NCI-H187 treated with DMSO at 0.1 percent for 48 hours (cell line): ENCODE results near the gene JAML.

ENCODE experiments used
- DNase-seq: peaks from one replicate; lab custom pipeline; 2025; lab: John Stamatoyannopoulos, UW

Gene JAML

GRCh38 chr11:118215765-118216164, 9.0 kb downstream of the JAML start:
- DNase-seq = no peak

GRCh38 chr11:118215262-118215661, 9.5 kb downstream of the JAML start:
- no peak for DNase-seq

DNA sequence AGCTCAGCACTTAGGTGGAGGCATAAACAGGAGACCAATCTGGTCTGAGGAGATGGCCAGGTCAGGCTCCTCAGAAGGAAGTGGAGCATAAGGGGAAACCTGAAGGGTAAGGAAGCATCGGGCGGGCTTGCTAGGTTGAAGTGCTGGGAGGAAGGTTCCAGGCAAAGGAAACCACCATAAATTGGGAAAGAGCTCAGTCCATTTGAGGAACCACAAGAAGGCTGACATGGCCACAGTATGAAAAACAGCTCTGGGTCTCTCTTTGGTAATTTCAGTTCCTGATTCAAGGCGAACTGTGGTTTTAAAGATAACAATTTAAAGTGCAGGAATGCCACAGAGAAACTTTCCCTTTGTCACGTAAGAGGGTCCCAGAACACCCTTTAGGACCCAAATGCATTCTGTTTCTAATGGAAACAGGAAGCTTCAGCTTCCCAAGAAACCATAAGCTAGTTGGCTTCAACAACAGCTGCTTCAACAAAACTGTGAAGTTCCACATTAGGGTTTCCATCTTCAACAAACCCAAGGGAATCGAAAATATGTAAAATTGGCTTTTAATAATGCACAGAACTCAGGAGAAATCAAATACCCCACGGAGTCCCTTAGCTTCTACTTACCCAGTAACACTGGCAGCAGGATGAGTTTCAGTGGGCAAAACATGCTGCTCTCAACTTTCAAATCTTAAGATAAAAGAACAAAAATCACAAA, 10.4 kb downstream of the JAML start:
- DNase-seq = no peak

GRCh38 chr11:118213781-118214180, 11.0 kb downstream of the JAML start:
- no peak for DNase-seq

DNA sequence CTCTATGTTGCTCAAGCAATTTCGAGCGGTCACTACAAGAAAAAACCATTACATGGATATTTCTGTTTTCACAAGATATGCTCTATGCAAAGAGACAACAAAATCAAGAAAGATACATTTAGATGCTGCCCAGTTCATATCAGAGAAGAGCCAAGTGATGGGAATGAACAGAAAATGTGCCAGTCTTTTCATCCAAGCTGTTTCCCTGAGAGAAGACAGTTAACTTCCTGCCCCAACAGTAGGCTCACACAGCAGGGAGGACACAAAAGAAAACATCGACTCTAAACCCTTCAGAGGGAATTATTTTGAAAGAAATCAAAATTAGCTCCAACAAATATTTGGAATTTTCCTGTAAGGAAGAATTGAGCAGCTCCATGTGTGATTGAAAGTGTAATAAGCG, 11.6 kb downstream of the JAML start:
- no peak for DNase-seq

GRCh38 chr11:118212781-118213191, 12.0 kb downstream of the JAML start:
- no peak for DNase-seq

- DNase-seq = no peak
Measured at GRCh38 chr11:118212131-118212725, 12.6 kb downstream of the JAML start.

- no peak for DNase-seq
Measured at GRCh38 chr11:118211006-118211405, 13.8 kb downstream of the JAML start.

- no peak for DNase-seq
Measured at GRCh38 chr11:118210323-118210722, 14.5 kb downstream of the JAML start.

DNA sequence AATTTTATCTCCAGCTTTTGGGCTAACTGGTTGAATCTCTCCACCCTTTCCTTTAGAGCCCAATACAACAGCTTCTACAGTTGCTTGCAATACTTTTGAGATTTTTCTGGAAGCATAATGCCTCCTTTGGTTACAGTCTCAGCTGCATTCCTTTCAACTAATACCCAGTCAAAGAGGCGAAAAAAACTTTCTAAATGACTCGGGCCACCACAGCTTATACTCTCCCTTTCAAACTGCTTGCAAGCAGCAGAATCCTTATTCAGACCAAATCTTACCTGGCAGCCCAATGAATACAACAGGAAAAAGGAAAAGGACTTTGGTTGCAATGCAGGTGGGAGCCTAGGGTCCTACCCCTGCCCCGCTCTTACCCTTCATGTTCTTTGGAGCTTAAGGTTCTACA, 15.8 kb downstream of the JAML start:
- no peak for DNase-seq

DNA sequence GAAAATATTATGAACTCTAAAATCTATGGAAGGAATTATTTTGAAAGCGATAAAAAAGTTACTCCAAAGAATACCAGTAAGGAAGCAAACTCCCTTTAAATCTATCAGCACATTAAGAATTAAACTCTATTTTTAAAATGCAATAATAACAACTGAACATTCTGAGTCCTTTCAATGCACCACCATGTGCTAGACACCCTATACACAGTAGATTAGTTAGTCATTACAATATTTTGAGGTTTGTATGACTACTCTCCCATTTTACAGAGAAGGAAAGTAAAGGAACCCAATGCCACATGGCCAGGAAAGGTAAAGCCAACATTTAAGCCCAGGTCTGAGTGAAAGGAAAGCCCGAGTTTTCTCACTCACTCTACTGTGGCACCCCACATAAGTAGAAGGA, 17.7 kb downstream of the JAML start:
- DNase-seq = no peak

DNA sequence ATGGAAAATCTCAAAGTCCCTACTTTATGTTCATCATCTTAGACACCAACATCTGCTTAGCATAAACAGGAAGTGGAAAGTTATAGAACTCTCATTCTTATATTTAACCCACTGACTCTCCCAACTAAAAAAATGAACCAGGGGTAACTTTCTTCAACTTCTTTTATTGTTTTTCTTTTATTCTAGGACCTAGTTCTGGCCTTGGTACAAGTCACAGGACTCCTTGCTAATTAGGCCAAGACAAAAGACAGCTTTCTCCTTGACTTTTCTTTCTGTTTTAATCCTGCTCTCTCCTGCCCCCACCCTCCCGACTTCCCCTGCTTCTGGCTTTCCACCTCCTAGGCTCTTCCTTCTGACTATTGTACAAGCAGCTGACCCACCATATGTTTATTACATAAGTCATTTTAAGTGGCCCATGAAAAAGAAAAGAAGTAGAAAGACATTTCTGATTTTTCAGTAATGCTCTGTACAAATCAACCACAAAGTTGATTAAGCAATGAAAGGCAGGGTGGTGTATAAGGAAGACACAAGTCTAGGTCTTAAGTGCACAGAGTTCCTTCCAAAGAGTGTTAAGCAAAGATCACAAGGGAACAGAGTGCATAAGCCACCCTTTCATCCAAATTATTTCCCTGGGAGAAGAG, 18.3 kb downstream of the JAML start:
- DNase-seq = no peak

- no peak for DNase-seq
Measured at GRCh38 chr11:118205606-118206378, 19.0 kb downstream of the JAML start.

DNA sequence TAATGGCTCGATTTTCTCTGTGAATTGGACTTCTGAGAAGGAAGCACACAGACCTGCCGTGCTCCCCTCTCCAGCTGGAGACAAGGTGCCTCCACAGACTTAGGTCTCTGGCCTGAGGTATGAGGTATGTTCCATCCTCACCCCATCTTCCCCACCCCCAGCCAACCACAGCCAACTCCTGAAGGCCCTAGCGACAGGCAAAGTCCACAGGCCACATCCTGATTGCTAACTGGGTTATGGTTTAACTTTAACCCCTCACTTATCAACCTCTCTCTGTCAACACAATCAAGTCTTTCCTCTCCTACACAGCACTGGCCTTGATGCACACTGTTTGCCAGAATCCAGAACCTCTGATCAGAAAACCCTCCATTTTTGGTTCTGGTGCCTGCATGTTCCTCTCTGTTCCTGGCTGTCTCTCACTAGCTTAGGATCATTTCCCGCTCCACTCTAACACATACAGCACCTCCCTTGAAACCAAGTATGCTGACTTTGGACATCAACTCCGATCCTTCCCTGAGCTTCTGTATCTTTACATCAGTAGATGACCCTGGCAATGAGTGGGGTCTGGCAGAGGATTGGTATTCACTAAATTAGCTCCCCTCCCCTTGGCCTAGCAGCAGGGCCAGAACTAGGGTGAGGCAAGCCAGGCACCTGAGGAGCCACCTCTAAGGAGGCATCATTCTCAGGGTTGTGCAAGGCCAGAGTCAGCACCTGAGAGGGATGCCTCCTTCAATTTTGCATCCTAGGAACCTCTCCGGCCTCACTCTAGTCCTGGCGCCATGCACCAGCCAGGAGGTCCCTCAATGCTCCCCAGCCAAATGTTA, 22.0 kb downstream of the JAML start:
- DNase-seq = no peak

GRCh38 chr11:118201966-118202365, 22.8 kb downstream of the JAML start:
- no peak for DNase-seq

- no peak for DNase-seq
Measured at GRCh38 chr11:118200901-118201680, 23.7 kb downstream of the JAML start.

DNA sequence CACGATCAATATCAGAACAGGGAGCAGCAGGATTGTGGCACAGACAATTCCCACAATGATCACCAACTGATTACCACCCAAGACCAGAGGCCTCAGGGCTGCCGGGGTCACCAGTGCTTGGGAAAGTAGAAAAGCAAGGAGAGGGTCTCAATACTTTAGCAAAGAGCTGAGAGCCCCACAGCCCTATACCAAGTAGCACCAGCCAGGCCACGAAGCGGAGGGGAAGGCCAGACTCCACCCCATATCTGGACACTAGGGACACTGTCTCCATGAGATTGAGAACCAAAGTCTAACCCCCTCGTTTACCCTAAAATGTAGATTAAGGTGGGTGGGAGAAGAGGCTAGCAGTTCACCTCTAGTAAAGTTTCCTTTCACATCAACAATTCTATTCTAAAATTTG, 24.3 kb downstream of the JAML start:
- no peak for DNase-seq

GRCh38 chr11:118199135-118199534, 25.7 kb downstream of the JAML start:
- no peak for DNase-seq

GRCh38 chr11:118198370-118198769, 26.4 kb downstream of the JAML start:
- DNase-seq = no peak

DNA sequence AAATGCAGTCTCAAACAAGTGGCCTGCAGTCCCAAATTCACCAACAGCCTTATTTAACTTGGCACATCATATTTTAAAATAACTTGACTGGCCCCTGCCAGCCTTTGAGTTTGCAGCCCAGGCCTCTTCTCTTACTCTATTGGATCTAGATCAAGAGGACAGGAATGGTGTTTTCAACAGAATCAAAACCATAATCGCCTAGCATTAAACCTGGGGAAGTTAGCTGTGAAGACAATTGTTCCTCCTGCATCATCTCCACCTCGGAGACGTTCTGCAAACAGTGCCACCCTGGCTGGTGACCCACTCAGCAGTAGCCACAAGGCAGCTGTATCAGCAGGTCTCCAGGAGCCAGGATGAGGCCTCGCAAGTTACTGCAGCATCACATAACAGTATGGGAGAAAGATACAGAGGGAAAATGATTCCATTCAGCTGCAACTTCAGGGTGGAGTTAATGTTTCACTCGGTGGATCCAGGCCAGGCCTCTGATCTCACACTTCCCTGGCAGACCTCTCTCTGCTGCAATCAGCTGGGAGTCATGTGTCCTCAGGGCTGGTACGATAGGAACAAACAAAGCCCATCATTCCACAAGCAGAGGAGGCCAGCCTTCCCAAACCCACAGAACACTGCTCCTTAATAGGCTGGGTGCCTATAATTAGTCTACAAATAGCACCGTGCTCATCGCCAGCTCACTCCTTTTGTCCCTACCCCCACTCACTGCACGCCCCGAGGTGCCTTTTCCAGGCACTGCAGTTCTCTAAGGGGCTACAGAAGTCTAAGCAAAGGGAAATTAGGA, 29.8 kb downstream of the JAML start:
- DNase-seq = no peak
